HepG2 (cell line): ENCODE data around the gene EEF1AKMT4. TPM values are rescaled to one million over a fixed set of nuclear protein-coding genes. Genes with fewer than 3 reads are reported as not detected.
A peak's percentile ranks its signal among the peaks of the same experiment; 100 is the strongest.

ENCODE experiments used
- CEBPG ChIP-seq: IDR thresholded peaks from 2 replicates; pipeline ENCODE4 v1.6.1; 2016
- DRAP1 ChIP-seq: IDR thresholded peaks from 2 replicates; pipeline ENCODE4 v1.6.1; 2016; ENCODE audit warnings: missing genetic modification reagents, missing compliant biosample characterization
- EHMT2 ChIP-seq: fragments of 200-600 bp; sonication (generic); IDR thresholded peaks from 2 replicates; pipeline ENCODE4 v1.7.0; 2017; ENCODE audit warnings: antibody characterized with exemption, low read depth, low read length, borderline replicate concordance
- FOXA1 ChIP-seq, 2 experiments: fragments of 450-650 bp in 1 of 2; sonication (generic) in 1 of 2; formaldehyde crosslinking in 1 of 2; IDR thresholded peaks; 2 replicates each; pipeline versions ENCODE4 v1.4.0 to v1.6.1; 2016 to 2020; ENCODE audit warnings: missing genetic modification reagents in 1 of 2
- GABPA ChIP-seq, 2 experiments: IDR thresholded peaks; 2 replicates each; pipeline ENCODE4 v1.6.1; 2011 to 2016; ENCODE audit warnings: low read depth in 2 of 2, low read length in 1 of 2, missing biosample characterization in 1 of 2, missing genetic modification characterization in 1 of 2
- MATR3 ChIP-seq: sonication (generic); formaldehyde crosslinking; IDR thresholded peaks from 2 replicates; pipeline ENCODE4 v1.4.0; 2020; ENCODE audit warnings: missing genetic modification reagents
- MEIS1 ChIP-seq: sonication (generic); formaldehyde crosslinking; IDR thresholded peaks from 2 replicates; pipeline ENCODE4 v1.9.0; 2021; ENCODE audit warnings: mild to moderate bottlenecking, missing genetic modification reagents, moderate library complexity, borderline replicate concordance
- MNT ChIP-seq: fragments of 450-650 bp; IDR thresholded peaks from 2 replicates; pipeline ENCODE4 v1.6.1; 2016
- RARA ChIP-seq: IDR thresholded peaks from 2 replicates; pipeline ENCODE4 v1.6.1; 2016; ENCODE audit warnings: missing genetic modification reagents, missing compliant biosample characterization
- SAP130 ChIP-seq: IDR thresholded peaks from 2 replicates; pipeline ENCODE4 v1.6.1; 2016; ENCODE audit warnings: low read depth
- WIZ ChIP-seq: sonication (generic); formaldehyde crosslinking; IDR thresholded peaks from 2 replicates; pipeline ENCODE4 v1.5.1; 2020; ENCODE audit warnings: mild to moderate bottlenecking, missing genetic modification reagents
- ZBTB1 ChIP-seq: sonication (generic); formaldehyde crosslinking; IDR thresholded peaks from 2 replicates; pipeline ENCODE4 v1.4.0; 2020; ENCODE audit warnings: missing genetic modification reagents, borderline replicate concordance
- ZGPAT ChIP-seq: IDR thresholded peaks from 2 replicates; pipeline ENCODE4 v1.6.1; 2016; ENCODE audit warnings: mild to moderate bottlenecking
- ZNF317 ChIP-seq: sonication (generic); formaldehyde crosslinking; IDR thresholded peaks from 2 replicates; pipeline ENCODE4 v1.5.0; 2020; ENCODE audit warnings: mild to moderate bottlenecking, missing genetic modification reagents
- ZNF34 ChIP-seq: sonication (generic); formaldehyde crosslinking; IDR thresholded peaks from 2 replicates; pipeline ENCODE4 v1.4.0; 2020; ENCODE audit warnings: mild to moderate bottlenecking, missing genetic modification reagents, borderline replicate concordance
- ZNF484 ChIP-seq: sonication (generic); formaldehyde crosslinking; IDR thresholded peaks from 2 replicates; pipeline ENCODE4 v1.5.1; 2020; ENCODE audit warnings: mild to moderate bottlenecking, low read depth, missing genetic modification reagents, borderline replicate concordance
- ZNF543 ChIP-seq: sonication (generic); formaldehyde crosslinking; IDR thresholded peaks from 2 replicates; pipeline ENCODE4 v1.4.0; 2020; ENCODE audit warnings: mild to moderate bottlenecking, missing genetic modification reagents
- ZNF549 ChIP-seq: sonication (generic); formaldehyde crosslinking; IDR thresholded peaks from 2 replicates; pipeline ENCODE4 v1.5.0; 2020; ENCODE audit warnings: missing genetic modification reagents
- ZNF563 ChIP-seq: sonication (generic); formaldehyde crosslinking; IDR thresholded peaks from 2 replicates; pipeline ENCODE4 v1.8.0; 2022; ENCODE audit warnings: mild to moderate bottlenecking, moderate library complexity, missing genetic modification reagents
- ZNF83 ChIP-seq: sonication (generic); formaldehyde crosslinking; IDR thresholded peaks from 2 replicates; pipeline ENCODE4 v1.4.0; 2020; ENCODE audit warnings: missing genetic modification reagents, mild to moderate bottlenecking, borderline replicate concordance
- polyA plus RNA-seq, 8 experiments: library from polyadenylated mRNA; depleted of rRNA in 3 of 8; stranded (reverse) in 7 of 8; unstranded in 1 of 8; fragments of >200 nt; fragmentation: Illumina TruSeq in 4 of 8; extraction: Trizol in 4 of 8; gene quantifications; 2 replicates each; pipeline versions ENCODE4 v1.2.1 to v1.2.3, GENCODE V29; 2011 to 2016; ENCODE audit warnings: low read depth in 4 of 8, missing spikeins in 1 of 8, mixed read lengths in 1 of 8; ENCODE audit not compliant: insufficient read depth in 1 of 8
- total RNA-seq, 5 experiments: library from RNA; depleted of rRNA; stranded (reverse); fragments of >200 nt; fragmentation: Illumina TruSeq; extraction: Trizol; gene quantifications; 2 replicates each; pipeline ENCODE4 v1.2.3, GENCODE V29; 2016; ENCODE audit warnings: low read depth in 1 of 5
- TF ChIP-seq, protein P1 (sequence below): IDR thresholded peaks from 2 replicates; pipeline ENCODE4 v1.6.1; 2016; ENCODE audit warnings: missing compliant biosample characterization, missing genetic modification reagents, borderline replicate concordance
- TF ChIP-seq, protein P2 (sequence below): sonication (generic); formaldehyde crosslinking; IDR thresholded peaks from 2 replicates; pipeline ENCODE4 v1.5.0; 2020; ENCODE audit warnings: mild to moderate bottlenecking, missing genetic modification reagents
- TF ChIP-seq, protein P3 (sequence below): sonication (generic); formaldehyde crosslinking; IDR thresholded peaks from 2 replicates; pipeline ENCODE4 v1.5.0; 2020; ENCODE audit warnings: missing genetic modification reagents

Gene EEF1AKMT4
- total and polyA plus RNA-seq, 2 of the 13 experiments (the other 11 are each of a cell fraction or from before 2014, with no cell fraction given), result 13.1 to 15.8 TPM

- TF ChIP-seq ZNF83 (no peak), ZBTB1 (CRISPR knock-in tag) (no peak), ZNF549 (CRISPR knock-in tag) (no peak), DRAP1 (CRISPR knock-in tag) (peak; percentile 31; the same call in 1 of the 2 replicates), MEIS1 (CRISPR knock-in tag) (no peak), WIZ (no peak), RARA (no peak), FOXA1 (IDR thresholded peaks at IDR 0.05) (no peak), FOXA1 (CRISPR knock-in tag; IDR thresholded peaks at IDR 0.05) (no peak), ZNF34 (CRISPR knock-in tag) (no peak), ZNF563 (CRISPR knock-in tag) (no peak; the same call in 1 of the 2 replicates), EHMT2 (no peak), CEBPG (0 out of 2 replicates have a peak, but pooled peaks have one; percentile 23), ZNF317 (CRISPR knock-in tag) (no peak), ZGPAT (CRISPR knock-in tag) (no peak), SAP130 (peak; percentile 70), ZNF543 (CRISPR knock-in tag) (0 out of 2 replicates have a peak, but pooled peaks have one; percentile 38), ZNF484 (CRISPR knock-in tag) (no peak), MATR3 (CRISPR knock-in tag) (no peak), MNT (no peak), GABPA (IDR thresholded peaks at IDR 0.05; ENCODE audit: low read depth, low read length) (no peak), GABPA (CRISPR knock-in tag; IDR thresholded peaks at IDR 0.05; ENCODE audit: low read depth) (peak; percentile 32; the same call in 1 of the 2 replicates)
- TF ChIP-seq, protein P1, sequence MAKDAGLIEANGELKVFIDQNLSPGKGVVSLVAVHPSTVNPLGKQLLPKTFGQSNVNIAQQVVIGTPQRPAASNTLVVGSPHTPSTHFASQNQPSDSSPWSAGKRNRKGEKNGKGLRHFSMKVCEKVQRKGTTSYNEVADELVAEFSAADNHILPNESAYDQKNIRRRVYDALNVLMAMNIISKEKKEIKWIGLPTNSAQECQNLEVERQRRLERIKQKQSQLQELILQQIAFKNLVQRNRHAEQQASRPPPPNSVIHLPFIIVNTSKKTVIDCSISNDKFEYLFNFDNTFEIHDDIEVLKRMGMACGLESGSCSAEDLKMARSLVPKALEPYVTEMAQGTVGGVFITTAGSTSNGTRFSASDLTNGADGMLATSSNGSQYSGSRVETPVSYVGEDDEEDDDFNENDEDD (CRISPR knock-in tag), result no peak
- TF ChIP-seq, protein P2, sequence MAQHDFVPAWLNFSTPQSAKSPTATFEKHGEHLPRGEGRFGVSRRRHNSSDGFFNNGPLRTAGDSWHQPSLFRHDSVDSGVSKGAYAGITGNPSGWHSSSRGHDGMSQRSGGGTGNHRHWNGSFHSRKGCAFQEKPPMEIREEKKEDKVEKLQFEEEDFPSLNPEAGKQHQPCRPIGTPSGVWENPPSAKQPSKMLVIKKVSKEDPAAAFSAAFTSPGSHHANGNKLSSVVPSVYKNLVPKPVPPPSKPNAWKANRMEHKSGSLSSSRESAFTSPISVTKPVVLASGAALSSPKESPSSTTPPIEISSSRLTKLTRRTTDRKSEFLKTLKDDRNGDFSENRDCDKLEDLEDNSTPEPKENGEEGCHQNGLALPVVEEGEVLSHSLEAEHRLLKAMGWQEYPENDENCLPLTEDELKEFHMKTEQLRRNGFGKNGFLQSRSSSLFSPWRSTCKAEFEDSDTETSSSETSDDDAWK, result no peak
- TF ChIP-seq, protein P3, sequence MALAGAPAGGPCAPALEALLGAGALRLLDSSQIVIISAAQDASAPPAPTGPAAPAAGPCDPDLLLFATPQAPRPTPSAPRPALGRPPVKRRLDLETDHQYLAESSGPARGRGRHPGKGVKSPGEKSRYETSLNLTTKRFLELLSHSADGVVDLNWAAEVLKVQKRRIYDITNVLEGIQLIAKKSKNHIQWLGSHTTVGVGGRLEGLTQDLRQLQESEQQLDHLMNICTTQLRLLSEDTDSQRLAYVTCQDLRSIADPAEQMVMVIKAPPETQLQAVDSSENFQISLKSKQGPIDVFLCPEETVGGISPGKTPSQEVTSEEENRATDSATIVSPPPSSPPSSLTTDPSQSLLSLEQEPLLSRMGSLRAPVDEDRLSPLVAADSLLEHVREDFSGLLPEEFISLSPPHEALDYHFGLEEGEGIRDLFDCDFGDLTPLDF (CRISPR knock-in tag), result 0 out of 2 replicates have a peak, but pooled peaks have one; percentile 2
Observed at GRCh38 chr3:184250167-184250828, 826 bp downstream of the EEF1AKMT4 start (continued).
